HT1080 (cell line): ENCODE measurements around the gene TTC34. TPM values are rescaled to one million over a fixed set of nuclear protein-coding genes. Genes with fewer than 3 reads are reported as not detected.

Experiments used
- DNase-seq: peaks from one replicate; pipeline ENCODE4 v3.0.0-alpha.2; 2015; ENCODE audit warnings: low read depth
- total RNA-seq: library from RNA; depleted of rRNA; stranded (reverse); fragments of >200 nt; shearing (Covaris generic); gene quantifications from 2 replicates; pipeline ENCODE4 v1.2.3, GENCODE V29; 2014

Gene TTC34
- total RNA-seq, 1 experiment from 2014 or later = 0.10 TPM

DNA sequence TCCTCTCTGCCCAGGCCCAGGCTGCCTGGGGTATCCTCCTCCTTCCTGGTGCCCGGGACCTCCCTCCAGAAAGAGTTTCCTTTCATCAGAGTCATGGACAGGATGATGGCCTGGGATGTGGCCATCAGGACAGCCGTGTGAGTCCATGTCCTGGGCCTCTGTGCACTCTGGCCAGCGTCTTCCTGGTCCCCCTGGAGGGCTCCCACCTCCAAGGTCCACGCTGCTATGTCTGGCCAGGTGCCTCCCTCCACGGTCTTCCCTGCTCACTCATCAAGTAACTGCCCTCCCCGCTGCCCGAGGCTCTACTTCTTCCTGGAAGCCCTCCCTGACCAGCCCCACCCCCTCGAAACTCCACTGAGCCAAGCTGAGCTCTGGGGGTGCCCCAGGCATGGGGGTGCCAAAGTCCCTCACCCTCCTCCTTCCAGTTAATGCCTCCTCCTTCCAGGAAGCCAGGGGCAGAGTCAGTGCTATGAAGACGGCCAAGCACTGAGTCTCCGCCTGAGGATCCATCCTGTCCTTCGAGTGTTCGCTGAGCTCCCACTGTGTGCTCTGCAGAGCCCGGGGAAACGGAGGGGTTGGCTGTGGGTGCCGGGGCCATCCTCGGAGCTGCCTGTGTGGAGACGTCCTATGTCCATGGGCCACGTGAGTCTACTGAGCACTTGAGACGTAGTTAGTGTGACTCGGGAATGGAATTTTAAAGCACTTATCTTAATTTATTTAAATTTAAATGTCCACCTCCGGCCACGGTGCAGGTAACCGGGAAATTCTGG is 28.5 kb upstream of the TTC34 start:
- DNase-seq = no peak

- no peak for DNase-seq
Observed at GRCh38 chr1:2828586-2829250, 27.2 kb upstream of the TTC34 start.

GRCh38 chr1:2826736-2827292 is 25.3 kb upstream of the TTC34 start:
- DNase-seq = no peak

DNA sequence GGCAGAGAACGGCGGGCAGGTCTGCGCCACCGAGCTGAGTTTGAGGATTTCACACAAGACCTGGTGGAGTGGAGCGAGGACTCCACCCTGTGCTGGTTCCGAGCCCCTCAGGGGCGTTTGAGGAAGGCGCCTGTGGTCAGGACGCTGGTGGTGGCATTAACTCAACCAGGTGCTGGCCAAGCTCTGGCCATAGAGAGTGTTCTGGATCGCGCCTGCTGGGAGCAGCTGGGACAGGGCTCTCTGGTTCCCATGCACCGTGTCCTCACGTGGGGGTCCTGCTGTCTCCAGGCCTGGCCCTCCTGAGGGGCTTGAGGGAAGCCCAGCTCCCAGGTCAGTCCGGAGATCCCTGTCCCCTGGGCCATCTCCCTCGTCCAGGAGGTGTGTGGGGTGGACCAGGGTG is 24.8 kb upstream of the TTC34 start:
- no peak for DNase-seq

DNA sequence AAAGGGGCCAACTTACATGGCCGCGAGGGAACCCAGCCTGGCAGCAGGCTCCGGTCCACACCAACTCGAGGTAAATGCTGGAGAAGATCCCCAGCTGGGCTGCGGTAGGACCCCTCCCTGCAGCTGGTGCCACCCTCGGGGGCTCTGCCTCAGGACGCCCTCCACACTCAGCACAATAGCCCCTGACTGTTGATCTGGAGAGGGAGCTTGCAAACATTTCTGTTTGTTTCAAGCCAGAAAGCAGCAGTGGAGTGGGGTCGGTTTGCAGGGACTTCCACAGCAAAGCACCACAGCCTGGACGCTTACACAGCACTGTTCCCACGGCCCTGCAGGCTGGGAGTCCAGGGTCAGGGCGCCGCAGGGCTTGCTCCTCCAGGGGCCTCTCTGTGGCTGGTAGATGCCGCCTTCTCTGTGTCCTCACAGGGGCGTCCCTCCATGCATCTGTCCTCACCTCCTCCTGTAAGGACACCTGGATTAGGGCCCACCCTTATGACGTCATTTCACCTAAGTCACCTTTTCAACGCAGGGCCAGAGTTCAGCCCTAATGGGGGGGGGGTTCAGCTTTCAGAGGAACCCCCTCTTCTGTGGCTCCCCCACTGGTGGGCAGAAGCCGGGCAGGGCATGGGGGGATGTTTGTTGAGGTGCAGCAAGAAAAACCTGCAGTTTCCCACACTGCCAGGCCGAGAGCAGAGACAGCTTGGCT is 24.1 kb upstream of the TTC34 start:
- no peak for DNase-seq

GRCh38 chr1:2824999-2825398 is 23.5 kb upstream of the TTC34 start:
- DNase-seq = no peak

GRCh38 chr1:2823921-2824610 is 22.6 kb upstream of the TTC34 start:
- no peak for DNase-seq

DNA sequence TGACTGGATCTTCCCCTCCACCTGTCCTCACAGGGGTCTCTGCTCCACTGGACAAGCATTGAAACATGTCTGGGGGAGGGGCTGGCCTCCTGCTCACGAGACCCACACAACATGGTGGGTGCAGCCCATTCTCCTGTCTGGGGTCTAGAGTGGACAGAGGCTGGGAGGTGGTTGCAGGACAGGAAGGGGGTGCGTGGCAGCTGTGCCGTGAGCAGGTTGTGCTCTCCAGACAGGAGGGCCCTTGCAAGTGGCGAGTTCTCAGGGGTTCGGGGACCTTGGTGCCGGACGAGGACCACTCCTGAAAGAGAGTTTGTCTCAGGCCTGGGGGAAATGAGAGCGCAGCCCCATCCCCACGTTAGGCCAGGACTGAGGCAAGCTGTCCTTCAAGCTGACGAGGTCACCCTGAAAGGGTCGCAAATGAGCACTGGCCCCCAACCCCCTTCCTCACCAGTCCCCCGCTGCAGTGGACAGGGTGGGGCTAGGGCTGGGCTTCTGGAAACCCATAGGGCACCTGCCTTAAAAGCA is 21.2 kb upstream of the TTC34 start:
- DNase-seq = no peak

GRCh38 chr1:2821966-2822620 is 20.6 kb upstream of the TTC34 start:
- DNase-seq = no peak

DNA sequence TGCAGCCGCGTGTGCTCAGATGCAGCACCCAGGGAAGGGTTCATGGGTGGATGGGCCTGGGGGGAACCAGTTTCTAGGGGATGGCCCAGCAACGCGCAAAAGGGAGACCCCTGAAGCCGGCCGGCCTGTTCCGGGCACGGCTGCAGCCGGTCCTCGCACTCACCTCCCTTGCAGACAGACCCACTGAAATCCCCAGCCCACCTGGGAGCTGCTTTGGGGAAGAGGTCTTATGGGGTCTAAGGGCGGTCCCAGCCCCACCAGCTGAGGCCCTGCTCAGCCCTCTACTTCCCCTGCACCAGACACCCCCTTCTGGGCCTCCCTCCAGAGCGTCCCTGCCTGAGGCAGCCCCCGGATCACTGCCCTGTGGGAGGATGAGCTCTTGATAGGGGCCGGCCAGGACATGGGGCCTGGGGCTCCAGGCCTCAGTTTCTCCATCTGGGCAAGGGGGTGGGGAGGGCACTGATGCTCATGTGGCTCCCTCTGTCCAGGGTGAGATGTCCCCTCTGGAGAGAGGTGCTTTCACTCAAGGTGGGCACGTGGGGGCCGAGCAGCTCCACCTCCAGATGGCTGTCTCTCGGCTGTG is 20.0 kb upstream of the TTC34 start:
- DNase-seq = no peak

- DNase-seq = no peak
Observed at GRCh38 chr1:2820731-2821372, 19.4 kb upstream of the TTC34 start.

GRCh38 chr1:2819831-2820730 is 18.6 kb upstream of the TTC34 start:
- DNase-seq = no peak

GRCh38 chr1:2819429-2819828 is 17.9 kb upstream of the TTC34 start:
- no peak for DNase-seq

- no peak for DNase-seq
Observed at GRCh38 chr1:2817784-2818564, 16.5 kb upstream of the TTC34 start.

DNA sequence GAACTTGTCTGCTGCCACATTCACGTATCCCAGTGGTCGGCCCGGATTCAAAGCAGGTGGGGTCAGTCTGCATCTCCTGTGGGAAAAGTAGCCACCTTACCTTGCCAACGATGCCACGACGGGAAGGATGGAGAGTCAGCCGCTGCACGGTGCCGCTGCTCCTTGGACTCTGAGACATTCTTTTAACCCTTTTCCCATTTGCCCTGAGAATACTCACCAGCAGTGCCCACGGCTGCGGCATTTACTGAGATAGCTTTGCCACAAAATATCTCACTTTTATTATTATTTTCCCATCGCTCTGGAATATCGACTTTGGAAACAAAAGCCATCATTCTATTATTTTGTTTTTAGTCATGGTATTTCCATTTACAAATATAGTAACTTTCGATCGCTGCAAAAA is 15.3 kb upstream of the TTC34 start:
- no peak for DNase-seq

GRCh38 chr1:2815551-2815950 is 14.1 kb upstream of the TTC34 start:
- no peak for DNase-seq

DNA sequence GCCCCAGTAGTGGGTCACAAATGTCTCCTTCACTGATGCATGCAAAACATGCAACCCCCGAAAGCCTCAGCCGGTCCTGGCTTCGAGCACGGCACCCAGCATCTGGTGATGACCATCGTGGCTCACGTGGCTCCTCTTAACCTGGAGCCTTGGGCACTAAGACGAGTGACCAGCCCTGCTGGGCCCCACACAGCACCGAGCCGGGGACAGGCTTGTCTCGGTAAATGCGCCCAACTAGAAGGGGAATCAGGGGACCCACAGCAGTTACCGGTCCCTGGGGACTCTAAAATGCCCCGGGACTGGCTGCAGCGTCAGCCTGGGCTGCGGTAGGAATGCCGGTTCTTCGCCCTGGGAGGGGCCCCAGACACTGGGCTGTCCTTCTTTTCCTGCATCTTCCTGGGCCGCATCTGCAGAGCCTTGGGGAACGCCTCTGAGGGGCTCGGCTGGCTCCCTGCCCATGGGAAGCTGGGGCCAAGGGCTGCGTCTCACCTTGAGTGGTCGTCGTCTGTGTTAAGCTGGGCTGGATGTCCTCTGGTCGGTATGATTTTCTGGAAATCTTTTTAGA is 13.1 kb upstream of the TTC34 start:
- DNase-seq = no peak
